GM23338 (cell line): ENCODE measurements around the gene MOB2.

ENCODE experiments used
- CTCF ChIP-seq, 2 experiments: fragments of 200-600 bp in 1 of 2; sonication (generic) in 1 of 2; conservative IDR thresholded peaks; 2 replicates each; pipeline versions ENCODE4 v1.5.1 to v1.6.1; 2016 to 2017; ENCODE audit warnings: antibody characterized with exemption in 2 of 2, low read depth in 2 of 2, mild to moderate bottlenecking in 2 of 2, moderate library complexity in 1 of 2
- EZH2 ChIP-seq: fragments of 200-600 bp; sonication (generic); IDR thresholded peaks from one replicate; pipeline ENCODE4 v1.8.0; 2017; ENCODE audit warnings: antibody characterized with exemption, mild to moderate bottlenecking, low read depth; ENCODE audit not compliant: unreplicated experiment
- JUNB ChIP-seq: IDR thresholded peaks from one replicate; pipeline ENCODE4 v1.6.1; 2016; ENCODE audit warnings: antibody characterized with exemption; ENCODE audit not compliant: unreplicated experiment
- NANOG ChIP-seq: IDR thresholded peaks from 2 replicates; pipeline ENCODE4 v1.6.1; 2016; ENCODE audit warnings: antibody characterized with exemption, borderline replicate concordance
- POLR2AphosphoS5 ChIP-seq: IDR thresholded peaks from 2 replicates; pipeline ENCODE4 v1.6.1; 2016; ENCODE audit warnings: antibody characterized with exemption, low read depth
- ZNF331 ChIP-seq: fragments of 250-450 bp; sonication (Bioruptor Pico); IDR thresholded peaks from 2 replicates; pipeline ENCODE4 v1.5.0; 2020; ENCODE audit warnings: low read depth, mild to moderate bottlenecking, moderate library complexity

- TF ChIP-seq CTCF (conservative IDR thresholded peaks at IDR 0.05; ENCODE audit: low read depth in 2 of 2) (no peak), EZH2 (no peak), POLR2AphosphoS5 (no peak), NANOG (no peak), ZNF331 (no peak), JUNB (no peak)
These were observed 44.4 kb downstream of the MOB2 start for GRCh38 chr11:1442163-1442562.
